Activated T-cell treated with anti-CD3 and anti-CD28 coated beads for 1 hour (primary cell): ENCODE data around the gene DNM3.

Source experiments
- DNase-seq: peaks from one replicate; pipeline ENCODE4 v3.0.0-alpha.2; 2020; ENCODE audit warnings: low read depth

Gene DNM3

GRCh38 chr1:171919891-171920887 is 78.9 kb downstream of the DNM3 start:
- no peak for DNase-seq

- no peak for DNase-seq
Observed at GRCh38 chr1:171922999-171923398, 81.7 kb downstream of the DNM3 start.

GRCh38 chr1:171929121-171929520 is 87.8 kb downstream of the DNM3 start:
- no peak for DNase-seq

GRCh38 chr1:171931752-171932151 is 90.5 kb downstream of the DNM3 start:
- DNase-seq, result no peak

- DNase-seq, result no peak
Observed at GRCh38 chr1:171934664-171935063, 93.4 kb downstream of the DNM3 start.

GRCh38 chr1:171935086-171935485 is 93.8 kb downstream of the DNM3 start:
- DNase-seq, result no peak

GRCh38 chr1:171935664-171936063 is 94.4 kb downstream of the DNM3 start:
- DNase-seq, result no peak

- DNase-seq, result no peak
Observed at GRCh38 chr1:171937938-171938337, 96.6 kb downstream of the DNM3 start.

GRCh38 chr1:171939740-171940139 is 98.4 kb downstream of the DNM3 start:
- no peak for DNase-seq

- no peak for DNase-seq
Observed at GRCh38 chr1:171940368-171940767, 99.1 kb downstream of the DNM3 start.

GRCh38 chr1:171941920-171942319 is 100.6 kb downstream of the DNM3 start:
- no peak for DNase-seq

- DNase-seq, result no peak
Observed at GRCh38 chr1:171943973-171944561, 102.8 kb downstream of the DNM3 start.

- DNase-seq, result no peak
Observed at GRCh38 chr1:171948511-171948910, 107.2 kb downstream of the DNM3 start.

GRCh38 chr1:171949316-171949715 is 108.0 kb downstream of the DNM3 start:
- no peak for DNase-seq

- DNase-seq, result no peak
Observed at GRCh38 chr1:171953835-171954234, 112.5 kb downstream of the DNM3 start.

GRCh38 chr1:171954361-171954760 is 113.1 kb downstream of the DNM3 start:
- DNase-seq, result no peak

- DNase-seq, result no peak
Observed at GRCh38 chr1:171961861-171962260, 120.6 kb downstream of the DNM3 start.

- DNase-seq, result no peak
Observed at GRCh38 chr1:171963762-171964161, 122.5 kb downstream of the DNM3 start.

GRCh38 chr1:171965777-171966176 is 124.5 kb downstream of the DNM3 start:
- DNase-seq, result no peak

GRCh38 chr1:171966426-171967220 is 125.3 kb downstream of the DNM3 start:
- DNase-seq, result no peak

GRCh38 chr1:171969226-171969625 is 127.9 kb downstream of the DNM3 start:
- DNase-seq, result no peak

- DNase-seq, result no peak
Observed at GRCh38 chr1:171969813-171970212, 128.5 kb downstream of the DNM3 start.

- no peak for DNase-seq
Observed at GRCh38 chr1:171972846-171973245, 131.5 kb downstream of the DNM3 start.
